AG09319 (cell line): ENCODE results near the gene RAP1B.

Experiments
- DNase-seq: peaks from one replicate; pipeline ENCODE4 v3.0.0-alpha.2; 2010; ENCODE audit warnings: low read depth; ENCODE audit errors: extremely low read depth
- CTCF ChIP-seq: IDR thresholded peaks from 2 replicates; pipeline ENCODE4 v1.5.1; 2011; ENCODE audit warnings: low read depth, mild to moderate bottlenecking, inconsistent platforms, low read length, moderate library complexity

RAP1B gene

GRCh38 chr12:68617160-68617926, 6.6 kb downstream of the RAP1B start:
- TF ChIP-seq CTCF: no peak
- DNase-seq: no peak

- TF ChIP-seq CTCF: no peak
- DNase-seq: no peak
These were observed 8.8 kb downstream of the RAP1B start for GRCh38 chr12:68619541-68619940.

GRCh38 chr12:68620519-68621471, 10.1 kb downstream of the RAP1B start:
- TF ChIP-seq CTCF: no peak
- no peak for DNase-seq

GRCh38 chr12:68621472-68622081, 10.9 kb downstream of the RAP1B start:
- DNase-seq: no peak
- TF ChIP-seq CTCF: no peak

- no peak for TF ChIP-seq CTCF
- DNase-seq: no peak
These were observed 11.6 kb downstream of the RAP1B start for GRCh38 chr12:68622250-68622649.

GRCh38 chr12:68623059-68623458, 12.4 kb downstream of the RAP1B start:
- no peak for DNase-seq
- TF ChIP-seq CTCF: no peak
